Measurements from ENCODE around the gene TBX4.
A peak's percentile ranks its signal among the peaks of the same experiment; 100 is the strongest.

Gene TBX4

GRCh38 chr17:61455324-61456060, 3.3 kb downstream of the TBX4 start:
- no peak for DNase-seq

- DNase-seq, result no peak
Observed at GRCh38 chr17:61456061-61456681, 3.9 kb downstream of the TBX4 start.

GRCh38 chr17:61456688-61457225, 4.5 kb downstream of the TBX4 start:
- no peak for DNase-seq

GRCh38 chr17:61457226-61457983, 5.2 kb downstream of the TBX4 start:
- no peak for DNase-seq

GRCh38 chr17:61458000-61458399, 5.8 kb downstream of the TBX4 start:
- no peak for DNase-seq

GRCh38 chr17:61458421-61459141, 6.4 kb downstream of the TBX4 start:
- peak; percentile 19 for DNase-seq

DNA sequence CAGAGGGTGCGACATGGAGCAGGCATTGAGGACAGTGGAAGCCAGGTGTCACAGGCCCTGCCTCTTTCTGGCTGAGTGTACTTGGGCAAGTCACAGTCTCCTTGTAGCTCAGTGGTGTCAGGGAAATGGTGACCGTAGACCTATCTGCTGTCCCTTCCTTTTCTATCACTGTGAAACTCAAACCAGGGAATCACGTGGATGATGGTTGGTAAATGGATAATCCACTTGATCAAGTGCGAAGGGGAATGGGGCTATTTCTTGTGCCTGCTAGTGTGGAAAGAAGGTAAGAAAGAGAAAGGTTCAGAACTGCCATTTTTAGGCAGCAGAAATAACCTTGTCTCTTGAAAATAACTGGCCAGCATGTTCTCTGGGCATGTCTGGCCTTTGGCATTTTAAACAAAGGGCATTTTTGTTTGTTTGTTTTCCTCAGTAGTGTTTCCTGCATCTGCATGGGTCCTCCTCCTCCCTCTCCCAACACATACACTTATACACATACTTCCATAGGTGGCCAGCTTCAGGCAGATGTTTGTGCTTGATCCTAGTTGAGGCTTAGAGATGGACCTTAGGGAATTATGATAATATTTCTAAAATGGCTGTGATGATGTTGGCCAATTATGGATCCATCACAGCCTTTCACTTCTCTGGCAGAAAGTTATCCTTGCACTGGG, 7.1 kb downstream of the TBX4 start:
- DNase-seq, result peak; percentile 21

DNA sequence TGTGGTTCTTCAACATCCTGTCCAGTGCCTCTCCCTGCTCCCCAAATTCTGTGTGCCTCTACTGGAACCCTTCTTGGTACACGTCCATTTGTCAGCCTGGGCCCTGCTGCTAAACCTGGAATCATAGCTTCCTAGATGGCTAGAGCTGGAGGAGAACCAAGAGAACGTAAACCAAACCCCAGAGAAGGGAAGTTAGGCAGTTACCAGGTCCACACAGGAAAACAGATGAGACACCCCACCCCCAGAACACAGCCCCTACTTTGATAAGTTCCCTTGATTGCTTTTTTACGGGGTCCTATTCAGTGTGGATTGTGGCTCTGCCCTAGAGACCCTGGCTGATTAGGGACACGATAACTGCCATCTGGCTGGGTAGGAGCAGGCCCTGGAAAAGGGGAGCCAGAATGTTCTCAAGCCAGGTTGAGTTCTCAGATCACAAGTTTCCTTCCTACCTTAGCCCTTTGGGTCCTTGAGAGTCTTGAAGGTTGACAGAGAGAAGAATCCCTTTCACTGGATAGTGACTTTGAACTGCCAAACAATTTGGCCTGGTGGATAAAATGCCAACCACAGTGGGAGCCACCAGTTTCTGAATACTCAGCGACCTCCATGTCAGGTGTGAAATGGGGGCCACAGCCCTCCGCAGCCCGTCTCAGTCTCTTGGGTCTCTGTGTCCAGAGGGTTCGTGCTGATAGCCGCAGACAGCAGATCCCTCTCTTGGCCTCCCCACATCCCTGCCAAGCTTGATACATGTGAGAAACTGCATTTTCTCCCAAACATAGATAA, 7.9 kb downstream of the TBX4 start:
- DNase-seq, result peak; percentile 10

GRCh38 chr17:61460796-61461585, 8.8 kb downstream of the TBX4 start:
- DNase-seq, result peak; percentile 22

- DNase-seq, result no peak
Observed at GRCh38 chr17:61461586-61461966, 9.4 kb downstream of the TBX4 start.

DNA sequence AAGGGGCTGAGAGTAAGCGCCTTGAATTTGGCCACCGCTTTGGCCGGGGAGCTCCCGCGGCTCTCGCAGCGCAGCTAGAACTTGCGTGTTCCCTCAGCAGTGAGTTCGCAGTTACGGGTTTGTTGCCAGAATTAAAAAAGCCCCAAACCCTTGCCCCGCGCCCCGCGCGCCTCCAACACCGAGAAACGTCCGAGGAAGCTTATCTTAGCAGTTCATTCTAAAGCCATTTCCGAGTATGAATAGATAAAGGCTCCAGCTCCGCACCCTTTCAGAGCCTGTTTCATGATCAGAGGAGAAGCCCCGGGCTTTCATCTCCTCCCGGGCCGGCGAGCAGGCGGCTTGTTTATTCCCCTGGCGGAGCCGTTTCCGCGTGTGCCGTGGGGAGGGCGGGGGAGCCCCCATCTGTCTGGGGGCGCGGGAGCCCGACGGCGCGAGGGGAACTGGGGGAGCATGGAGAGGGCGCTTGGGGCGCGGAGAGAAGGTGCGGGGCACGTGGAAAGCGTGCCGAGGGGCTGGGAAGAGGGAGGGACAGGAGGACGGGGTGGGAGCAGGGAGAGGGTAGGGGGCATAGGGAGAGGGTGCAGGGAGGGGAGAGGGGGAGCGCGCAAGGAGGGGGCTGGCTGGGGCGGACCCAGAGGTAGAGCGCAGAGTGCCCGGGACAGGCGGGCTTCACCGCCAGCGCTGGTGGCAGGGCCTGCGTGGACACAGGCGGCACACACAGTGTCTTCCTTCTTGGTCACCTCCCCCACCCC, 9.9 kb downstream of the TBX4 start:
- DNase-seq, result no peak

DNA sequence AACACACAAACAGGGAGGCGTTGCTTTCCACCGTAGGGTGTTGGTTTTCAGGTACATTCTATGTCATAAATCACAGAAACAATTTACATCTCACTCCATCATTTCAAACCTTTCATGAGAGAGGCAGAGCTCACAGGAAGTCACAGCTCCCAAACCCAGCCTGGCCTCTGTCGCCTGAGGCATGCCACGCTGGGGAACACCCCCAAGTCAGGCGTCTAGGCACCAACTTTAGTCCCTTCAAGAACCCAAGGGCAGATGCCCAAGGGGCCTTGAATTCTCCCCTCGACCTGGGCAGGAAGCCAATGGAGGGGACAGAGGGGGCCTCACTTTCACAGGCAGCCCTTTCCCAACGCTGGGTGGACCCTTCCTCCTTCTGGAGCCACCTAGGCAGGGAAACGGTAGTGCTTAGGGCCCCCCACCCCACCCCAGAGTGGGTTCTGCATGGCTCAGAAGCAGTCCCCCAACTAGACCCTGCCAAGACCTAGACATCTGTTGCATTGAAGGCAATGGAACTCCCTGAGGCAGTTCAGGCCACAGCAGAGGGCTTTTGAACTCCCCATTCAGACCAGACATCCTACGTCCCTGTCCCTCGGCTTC, 10.6 kb downstream of the TBX4 start:
- DNase-seq, result no peak

- DNase-seq, result no peak
Observed at GRCh38 chr17:61463316-61464129, 11.3 kb downstream of the TBX4 start.

- no peak for DNase-seq
Observed at GRCh38 chr17:61464130-61464842, 12.1 kb downstream of the TBX4 start.

- DNase-seq, result no peak
Observed at GRCh38 chr17:61464843-61465180, 12.6 kb downstream of the TBX4 start.

- DNase-seq, result no peak
Observed at GRCh38 chr17:61465550-61466237, 13.5 kb downstream of the TBX4 start.

DNA sequence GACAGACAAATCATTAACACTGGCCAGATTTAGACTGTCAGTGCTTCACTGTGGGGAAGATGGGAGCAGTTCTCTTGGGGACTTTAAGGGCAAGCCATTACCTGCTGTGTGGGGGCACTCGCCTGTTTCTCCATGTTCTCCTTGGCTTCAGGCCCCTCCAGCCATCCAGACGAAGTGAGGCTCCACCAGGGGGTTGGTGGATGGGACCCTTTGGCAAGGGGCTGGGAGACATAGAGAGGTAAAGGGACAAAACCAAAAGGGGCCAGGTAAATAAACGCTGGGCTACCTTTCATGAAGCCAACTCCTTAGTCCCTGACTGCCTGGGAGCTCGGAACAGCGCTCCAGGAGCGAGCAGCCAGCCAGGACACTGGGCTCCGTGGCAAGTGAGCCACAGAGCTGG, 14.0 kb downstream of the TBX4 start:
- no peak for DNase-seq

Data from stimulated activated CD8-positive, alpha-beta memory T cell treated with anti-CD3 and anti-CD28 coated beads, Interleukin-4, amount 100 ng/mL, for 48 hours (primary cell).